Muscle of arm (tissue), 12 donors: ENCODE results near the gene TMEM190. TPM values are rescaled to one million over a fixed set of nuclear protein-coding genes. Genes with fewer than 3 reads are reported as not detected.

Experiments
- DNase-seq: peaks from one replicate; pipeline ENCODE4 v3.0.0-alpha.2; 2013
- polyA plus RNA-seq, 12 donors: library from polyadenylated mRNA; unstranded; fragments of 120-200 nt; gene quantifications; one replicate each; pipeline ENCODE4 v1.2.1, GENCODE V29; 2013; ENCODE audit not compliant: insufficient read length in 12 of 12

TMEM190 gene
- polyA plus RNA-seq, 12 donors: 0.58 TPM; not detected in 11

DNA sequence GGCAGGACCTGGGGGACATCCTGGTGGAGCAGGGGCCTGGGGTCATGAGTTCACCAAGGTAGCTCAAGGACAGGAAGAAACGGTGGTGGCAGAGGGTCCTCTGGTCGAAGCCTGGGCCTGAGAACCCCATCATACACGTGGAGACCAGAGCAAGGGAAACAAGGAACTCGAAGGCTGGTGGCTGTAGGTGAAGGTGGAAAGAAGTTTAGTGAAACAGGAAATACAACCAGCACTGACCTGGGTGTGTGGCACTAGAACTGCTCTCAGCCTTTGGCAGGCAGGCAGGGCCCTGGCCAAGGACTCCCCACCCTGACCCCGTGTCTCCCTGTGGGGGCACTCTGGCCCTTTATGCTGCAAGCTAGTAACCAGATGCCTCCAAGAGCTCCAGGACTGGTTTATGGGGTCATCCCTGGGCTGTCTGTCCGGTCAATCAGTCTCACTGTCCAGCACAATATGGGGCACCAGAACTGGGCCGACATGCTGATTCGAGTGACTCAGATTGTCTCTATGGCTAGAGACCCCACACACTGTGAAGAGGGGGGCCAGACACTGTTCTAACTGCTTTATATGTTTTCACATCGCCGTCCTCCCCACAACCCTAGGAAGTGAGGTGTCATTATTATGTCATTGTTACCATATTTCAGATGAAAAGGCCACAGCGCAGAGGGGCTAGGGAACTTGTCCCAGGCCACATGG is 25.9 kb upstream of the TMEM190 start:
- DNase-seq: no peak

DNA sequence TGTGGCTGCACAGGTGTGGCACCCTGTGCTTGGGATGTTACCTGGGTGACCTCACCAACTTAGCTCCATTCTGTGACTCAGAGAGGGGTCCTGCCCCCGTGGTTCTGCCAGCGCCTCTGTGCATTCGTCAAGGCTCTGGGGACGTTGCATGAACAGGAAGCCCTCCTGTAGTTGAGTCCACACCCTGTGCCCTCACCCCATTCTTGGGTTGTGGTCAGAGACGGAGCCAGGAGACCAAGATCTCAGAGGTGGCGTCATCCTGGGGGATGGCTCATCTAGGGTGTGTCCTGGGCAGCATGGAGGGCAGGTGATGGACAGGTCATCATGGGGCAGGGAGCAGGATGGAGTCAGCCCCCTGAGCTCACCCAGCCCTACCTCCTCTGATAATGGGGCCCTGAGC is 24.6 kb upstream of the TMEM190 start:
- no peak for DNase-seq

DNA sequence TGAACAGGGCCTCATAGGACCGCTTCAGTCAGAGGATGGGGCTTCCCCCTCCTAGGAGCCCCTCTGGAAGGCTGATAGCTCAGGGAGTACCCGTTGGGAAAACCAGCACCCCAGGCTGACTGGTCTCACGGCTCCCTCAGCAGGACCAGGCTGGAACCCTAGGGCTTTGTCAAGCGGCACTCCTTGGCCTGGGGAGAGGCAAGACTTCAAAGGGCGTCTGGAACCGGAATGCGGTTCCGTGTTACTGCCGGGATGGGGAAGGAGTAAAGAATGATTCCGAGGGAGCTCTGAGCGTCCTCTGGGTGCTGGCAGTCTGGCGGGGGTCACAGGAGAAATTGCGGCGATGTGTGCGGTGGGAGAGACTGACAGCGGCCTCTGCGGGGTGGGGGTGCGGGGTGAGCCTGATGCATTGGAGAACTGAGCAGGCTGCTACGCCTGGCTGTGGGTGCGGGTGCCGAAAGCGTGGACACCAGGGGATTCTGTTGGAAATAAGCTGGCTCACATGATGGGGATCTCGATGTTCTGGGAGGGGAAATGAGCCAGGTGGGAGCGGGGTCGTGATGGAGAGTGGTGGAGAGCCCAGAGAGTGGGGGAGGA is 24.0 kb upstream of the TMEM190 start:
- DNase-seq: no peak

DNA sequence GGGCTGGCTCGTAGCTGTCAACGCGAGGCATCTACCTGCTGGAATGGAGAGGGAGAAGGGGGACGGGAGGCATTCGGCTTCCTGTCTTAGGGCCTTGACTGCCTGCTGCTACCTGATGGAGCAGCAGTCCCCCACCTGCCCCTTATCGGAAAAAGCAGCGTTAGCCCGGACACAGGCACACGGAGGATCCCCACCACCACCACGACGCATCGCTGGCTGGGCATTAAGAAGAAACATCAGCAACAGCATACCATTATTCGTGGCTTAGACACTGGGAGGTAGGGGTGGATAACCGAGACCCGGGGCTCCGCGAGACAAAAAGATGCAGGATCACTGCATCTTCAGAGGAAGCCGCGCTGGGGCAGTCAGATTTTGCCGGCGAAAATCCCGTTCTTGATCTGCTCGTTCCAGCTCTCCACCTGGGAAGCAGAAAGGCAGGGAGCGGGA is 23.2 kb upstream of the TMEM190 start:
- DNase-seq: no peak

DNA sequence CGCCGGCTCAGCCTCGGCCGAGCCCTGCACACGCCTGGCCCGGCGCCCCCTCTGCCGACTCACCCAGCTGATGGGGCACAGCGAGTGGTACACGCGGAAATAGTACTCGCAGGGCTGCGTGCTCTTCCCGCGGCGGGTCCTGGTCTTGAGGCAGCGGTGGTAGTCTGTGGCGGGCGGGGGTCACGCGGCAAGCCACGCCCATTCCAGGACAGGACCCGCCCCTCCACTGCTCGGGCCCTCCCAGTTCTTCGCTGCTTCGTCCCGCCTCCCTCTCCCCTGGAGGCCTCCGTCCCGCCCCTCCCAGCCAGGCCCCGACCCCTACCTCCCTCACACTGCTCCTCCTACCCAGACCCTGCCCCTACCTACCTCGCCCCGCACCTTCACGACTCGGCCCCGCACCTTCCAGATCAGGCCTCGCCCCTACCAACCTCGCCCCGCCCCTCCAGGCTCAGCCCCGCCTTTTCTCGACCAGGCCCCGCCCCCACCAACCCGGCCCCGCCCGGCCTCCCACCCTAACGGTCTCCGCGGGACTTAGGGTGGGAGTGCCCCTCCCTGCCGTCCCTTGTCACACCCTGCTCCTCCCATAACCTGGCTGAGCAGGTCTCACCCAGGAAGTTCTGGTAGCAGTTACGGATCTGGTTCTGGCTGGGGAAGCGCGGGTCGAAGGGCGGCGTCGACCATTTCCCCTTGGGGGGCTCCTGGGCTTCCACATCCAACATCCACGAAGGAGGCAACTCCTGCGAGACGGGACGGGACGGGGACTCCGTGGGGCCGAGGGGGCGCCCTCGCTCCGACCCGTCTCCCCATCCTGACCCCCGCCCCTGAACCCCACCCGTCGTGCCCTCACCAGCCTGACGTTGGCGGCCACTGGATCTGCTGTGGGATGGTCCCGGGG is 22.6 kb upstream of the TMEM190 start:
- DNase-seq: no peak

DNA sequence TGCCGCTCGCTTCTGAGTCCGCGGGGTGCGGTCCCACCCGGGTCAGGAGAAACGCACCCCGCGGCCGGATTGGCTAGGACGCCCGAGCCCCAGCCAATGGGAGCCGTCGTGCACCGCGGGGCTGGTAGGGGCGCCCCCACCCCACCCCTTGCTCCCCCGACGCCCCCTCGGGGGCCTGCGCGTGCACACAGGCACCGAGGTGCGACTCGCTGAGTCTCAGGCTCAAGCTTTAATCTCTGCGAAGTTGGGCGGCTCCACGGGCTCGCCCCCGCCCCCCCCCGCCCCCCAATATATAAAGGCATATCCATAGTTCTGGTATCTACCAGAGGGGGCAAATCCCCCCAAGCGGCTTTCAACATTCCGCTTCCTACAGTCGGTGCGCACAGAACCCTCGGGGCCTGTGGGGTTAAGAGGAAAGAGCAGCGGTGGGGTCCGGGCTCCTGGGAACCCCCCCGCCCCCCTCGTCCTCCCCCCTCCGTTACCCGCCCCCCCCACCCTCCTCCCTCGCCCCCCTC is 21.9 kb upstream of the TMEM190 start, which contains the start of gene COX6B2:
Gene COX6B2, minus strand, starts transcription at position 22 of the 515 bp plus-strand sequence. CDS start 198 bp downstream, outside the sequence.
- no peak for DNase-seq

DNA sequence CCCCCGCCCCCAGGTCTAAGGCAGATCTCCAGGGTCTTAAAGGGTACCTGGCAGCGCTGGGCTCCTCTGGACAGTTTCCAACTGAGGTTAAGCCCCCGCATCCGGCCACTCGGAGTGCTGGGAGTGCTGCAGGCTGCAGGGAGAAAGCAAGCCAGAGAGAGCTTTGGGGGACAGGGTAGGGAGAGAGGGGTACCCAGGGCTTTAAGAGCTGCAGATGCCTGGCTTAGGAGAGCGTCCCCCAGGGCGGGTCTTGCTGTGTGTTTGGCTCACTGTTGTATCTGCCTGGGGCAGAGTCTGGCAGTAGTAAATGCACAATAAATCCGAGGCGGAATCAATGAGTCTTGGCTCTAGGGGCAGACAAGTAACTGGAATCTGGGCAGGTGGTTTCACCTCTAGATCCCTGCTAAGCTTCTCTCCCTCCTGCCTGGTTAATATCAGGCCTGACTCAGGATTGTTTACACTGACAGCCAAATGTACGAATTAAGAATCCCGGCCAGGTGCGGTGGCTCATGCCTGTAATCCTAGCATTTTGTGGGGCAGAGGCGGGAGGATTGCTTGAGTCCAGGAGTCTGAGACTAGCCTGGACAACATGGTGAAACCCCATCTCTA is 21.3 kb upstream of the TMEM190 start:
- DNase-seq: no peak

DNA sequence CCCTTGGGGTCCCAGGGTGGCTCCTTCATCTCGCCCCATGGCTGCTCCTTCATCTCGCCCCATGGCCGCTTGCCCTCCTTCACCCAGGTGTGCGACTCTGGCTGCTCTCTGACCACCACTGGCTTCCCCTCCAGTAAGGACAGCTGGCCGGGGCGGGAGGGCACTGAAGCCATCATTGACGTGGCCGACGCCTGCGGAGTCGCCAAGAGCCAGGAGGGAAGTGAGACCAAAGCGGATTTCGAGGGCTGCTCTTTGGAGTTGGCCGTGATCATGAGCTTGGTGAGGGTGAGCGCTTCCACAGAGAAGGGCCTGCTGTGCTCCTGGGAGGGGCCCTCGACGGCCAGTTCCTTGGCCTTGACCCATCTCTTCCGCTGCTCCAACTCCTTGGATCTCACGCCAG is 18.1 kb upstream of the TMEM190 start:
- no peak for DNase-seq

DNA sequence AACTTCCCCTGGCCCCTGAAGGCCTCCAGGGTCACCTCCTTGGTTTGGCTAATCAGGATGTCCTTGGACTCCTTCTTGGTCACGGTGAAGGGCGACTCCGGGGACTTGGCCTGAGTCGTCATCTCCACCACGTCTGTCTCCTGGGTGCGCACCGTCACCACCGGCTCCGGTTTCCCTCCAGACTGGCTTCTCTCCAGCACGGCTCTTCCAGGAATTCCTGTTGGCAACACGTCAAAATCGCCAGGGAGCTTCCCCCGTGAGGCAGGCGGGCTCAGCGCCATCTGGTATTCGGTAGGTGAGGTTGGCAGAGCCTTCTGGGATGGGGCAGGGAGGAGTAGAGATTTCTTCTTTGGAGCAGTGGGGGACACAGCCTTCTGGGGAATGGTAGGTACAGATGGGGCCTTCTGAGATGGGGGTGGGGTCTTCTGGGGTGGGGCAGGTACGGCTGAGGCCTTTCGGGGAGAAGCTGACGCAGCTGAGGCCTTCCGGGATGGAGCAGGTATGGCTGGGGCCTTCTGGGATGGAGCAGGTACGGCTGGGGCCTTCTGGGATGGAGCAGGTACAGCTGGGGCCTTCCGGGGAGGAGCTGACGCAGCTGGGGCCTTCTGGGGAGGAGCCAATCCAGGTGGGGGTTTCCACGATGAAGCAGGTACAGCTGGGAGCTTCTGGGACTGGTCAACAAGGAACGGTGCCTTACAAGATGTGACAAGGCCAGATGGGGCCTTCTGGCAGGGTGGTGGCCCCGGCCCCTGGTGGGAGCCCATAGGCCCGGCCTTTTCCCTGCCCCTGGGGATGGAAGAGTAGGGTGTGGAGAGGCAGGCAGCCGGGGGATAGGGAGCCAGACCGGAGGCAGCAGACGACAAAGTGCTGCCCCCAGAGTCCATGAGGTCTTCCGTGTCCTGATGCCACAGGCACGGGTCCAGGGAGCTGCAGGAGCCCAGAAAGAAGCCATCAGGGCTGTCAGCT is 17.4 kb upstream of the TMEM190 start:
- DNase-seq: no peak

DNA sequence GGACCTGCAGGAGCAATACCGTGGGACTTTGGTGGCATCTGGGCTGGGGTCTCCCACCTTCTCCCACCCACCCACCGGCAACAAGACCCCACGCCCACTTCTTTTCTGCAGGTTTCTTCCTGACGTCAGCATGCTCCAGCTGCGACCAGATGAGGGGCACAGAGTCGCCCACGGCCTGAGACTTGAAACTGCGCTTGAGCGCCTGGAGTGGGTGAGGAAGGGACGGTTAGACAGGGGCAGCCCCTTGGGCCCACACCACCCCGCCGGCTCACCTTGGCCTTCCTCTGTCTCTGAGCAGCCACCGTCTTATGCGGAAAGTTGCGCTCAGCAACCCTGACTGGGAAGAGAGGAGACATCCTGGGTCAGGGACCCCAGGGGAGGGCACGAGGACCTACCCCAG is 15.7 kb upstream of the TMEM190 start:
- no peak for DNase-seq

DNA sequence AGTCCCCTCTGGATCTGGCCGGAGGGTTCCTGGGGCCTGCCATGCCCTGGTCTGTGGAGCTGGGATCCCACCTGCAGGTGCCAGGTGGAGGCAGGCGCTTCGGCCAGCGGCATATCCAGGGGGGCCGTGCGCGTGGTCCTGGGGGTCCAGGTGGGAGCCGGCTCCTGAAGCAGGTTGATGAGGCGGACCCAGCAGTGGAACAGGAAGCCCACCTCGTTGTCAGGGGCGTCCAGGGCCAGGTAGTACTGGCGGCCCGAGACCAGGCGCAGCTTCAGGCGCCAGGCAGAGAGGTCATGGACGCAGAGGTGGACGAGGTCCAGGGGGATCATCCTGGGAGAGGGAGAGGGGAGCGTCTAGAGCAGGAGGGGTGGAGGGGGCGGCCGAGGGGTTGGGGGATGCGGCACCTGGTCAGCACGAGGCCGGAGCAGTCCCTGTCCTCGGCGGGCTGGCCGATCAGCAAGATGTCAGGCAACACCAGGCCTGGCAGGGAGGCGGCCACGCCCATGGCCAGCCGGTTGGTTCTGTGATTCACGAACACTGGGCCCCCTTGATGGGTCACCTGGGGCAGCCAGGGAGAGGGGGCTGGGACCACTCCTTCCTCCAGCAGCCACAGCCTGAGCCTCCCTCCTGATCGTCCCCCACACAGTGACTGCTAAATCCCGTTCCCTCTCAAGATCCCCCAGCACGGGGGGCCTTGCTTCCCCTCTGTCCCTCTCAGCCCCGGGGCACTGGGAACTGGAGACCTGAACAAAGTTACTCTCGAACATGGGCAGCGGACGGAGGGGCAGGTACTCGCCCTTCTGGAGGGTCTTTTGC is 14.2 kb upstream of the TMEM190 start:
- DNase-seq: no peak

DNA sequence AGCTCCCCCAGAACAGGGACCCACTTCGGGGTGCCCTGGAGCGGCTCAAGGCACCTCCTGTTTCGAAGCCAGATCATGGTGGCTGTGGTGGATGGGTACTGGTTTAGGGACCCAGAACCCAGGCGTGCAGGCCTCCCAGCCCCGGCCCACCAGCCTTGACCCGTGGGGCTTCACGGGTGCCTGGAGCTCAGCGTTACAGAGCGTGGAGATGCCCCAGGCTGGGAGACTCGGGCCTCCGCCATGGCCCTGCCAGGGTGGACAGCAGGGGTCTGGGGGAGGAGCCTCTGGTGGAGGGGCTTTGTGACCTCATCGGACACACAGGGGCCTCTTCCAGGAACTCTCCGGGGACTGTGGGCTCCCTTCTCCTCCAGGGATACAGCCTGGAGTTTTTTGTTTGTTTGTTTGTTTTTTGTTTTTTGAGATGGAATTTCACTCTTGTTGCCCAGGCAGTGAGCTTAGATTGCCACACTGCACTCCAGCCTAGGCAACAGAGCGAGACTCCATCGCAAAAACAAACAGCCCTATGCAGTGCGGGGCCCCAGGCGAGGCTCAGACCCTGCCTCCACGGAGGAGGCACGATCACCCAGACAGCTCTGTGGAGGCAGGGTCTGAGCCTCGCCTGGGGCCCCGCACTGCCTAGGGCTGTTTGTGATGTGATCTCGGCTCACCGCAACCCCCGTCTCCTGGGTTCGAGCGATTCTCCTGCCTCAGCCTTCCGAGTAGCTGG is 13.5 kb upstream of the TMEM190 start, which contains the start of gene GARIN5B:
Gene GARIN5B, minus strand, starts transcription at position 271 of the 727 bp plus-strand sequence. Its CDS starts 194 bp downstream, at position 77.
- DNase-seq: no peak

DNA sequence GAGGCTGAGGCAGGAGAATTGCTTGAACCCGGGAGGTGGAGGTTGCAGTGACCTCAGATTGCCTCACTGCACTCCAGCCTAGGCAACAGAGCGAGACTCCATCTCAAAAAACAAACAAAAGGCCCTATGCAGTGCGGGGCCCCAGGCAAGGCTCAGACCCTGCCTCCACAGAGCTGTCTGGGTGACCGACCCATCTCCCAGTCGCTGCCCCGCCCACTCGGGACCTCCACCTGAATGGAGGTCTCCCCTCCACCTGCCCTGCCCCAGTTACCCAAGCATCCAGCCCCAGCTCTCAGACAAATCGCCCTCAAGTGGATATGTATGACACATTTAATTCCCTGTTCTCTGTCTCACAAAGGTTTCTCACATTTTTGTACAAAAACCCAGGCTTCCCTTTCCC is 11.4 kb upstream of the TMEM190 start:
- DNase-seq: no peak

DNA sequence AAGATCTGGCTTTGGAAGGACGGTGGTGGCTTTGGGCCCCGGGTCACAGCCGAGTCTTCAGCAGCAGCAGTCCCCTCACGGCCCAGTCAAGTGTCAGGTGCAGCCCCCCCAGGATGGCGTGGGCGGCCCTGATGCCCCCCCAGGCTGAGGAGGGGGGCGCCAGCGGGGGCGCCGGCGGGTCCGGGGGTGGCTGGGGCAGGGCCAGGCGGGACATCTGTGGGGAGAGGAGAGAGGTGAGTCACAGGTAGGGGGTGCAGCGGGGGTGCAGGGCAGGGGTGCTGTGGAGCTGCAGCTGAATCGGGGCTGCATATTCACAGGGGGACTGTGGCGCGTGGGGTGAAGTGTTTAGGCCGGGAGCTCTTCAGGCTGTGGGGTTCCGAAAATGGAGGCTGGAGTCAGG is 10.7 kb upstream of the TMEM190 start:
- no peak for DNase-seq

DNA sequence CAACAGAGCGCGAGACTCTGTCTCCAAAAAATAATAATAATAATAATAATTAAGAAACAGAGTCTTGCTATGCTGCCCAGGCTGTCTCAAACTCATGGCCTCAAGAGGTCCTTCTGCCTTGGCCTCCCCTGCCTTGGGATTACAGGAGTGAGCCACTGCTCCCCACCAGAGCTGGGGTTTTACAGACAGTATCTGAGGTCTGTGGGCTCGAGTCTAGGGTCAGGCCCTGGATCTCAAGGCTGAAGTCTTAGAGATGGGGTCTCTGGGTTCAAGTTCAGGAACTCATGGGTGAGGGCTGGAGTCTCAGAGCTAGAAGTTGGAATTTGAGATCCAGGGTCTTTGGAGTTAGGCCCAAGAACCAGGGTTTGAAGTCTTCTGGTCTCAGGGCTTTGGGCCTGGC is 9.8 kb upstream of the TMEM190 start:
- DNase-seq: no peak

DNA sequence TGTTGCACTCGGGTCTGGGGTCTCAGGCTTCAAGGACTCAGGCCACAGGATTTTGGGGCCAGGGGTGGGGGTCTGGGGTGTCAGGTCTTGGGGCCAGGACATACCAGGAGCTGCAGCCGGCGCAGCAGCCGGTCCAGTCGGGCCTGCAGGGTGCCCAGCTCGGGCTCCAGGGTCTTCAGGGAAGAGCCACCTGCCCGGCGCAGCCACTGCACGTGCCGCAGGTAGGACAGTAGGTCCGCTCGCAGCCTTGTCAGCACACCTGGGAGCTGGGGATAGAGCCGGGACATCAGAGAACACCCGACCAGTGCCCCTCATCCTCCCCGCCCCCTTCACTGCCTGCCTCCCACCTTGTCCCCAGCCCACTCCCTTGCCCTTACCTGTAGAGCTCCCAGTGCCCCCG is 8.5 kb upstream of the TMEM190 start:
- no peak for DNase-seq

DNA sequence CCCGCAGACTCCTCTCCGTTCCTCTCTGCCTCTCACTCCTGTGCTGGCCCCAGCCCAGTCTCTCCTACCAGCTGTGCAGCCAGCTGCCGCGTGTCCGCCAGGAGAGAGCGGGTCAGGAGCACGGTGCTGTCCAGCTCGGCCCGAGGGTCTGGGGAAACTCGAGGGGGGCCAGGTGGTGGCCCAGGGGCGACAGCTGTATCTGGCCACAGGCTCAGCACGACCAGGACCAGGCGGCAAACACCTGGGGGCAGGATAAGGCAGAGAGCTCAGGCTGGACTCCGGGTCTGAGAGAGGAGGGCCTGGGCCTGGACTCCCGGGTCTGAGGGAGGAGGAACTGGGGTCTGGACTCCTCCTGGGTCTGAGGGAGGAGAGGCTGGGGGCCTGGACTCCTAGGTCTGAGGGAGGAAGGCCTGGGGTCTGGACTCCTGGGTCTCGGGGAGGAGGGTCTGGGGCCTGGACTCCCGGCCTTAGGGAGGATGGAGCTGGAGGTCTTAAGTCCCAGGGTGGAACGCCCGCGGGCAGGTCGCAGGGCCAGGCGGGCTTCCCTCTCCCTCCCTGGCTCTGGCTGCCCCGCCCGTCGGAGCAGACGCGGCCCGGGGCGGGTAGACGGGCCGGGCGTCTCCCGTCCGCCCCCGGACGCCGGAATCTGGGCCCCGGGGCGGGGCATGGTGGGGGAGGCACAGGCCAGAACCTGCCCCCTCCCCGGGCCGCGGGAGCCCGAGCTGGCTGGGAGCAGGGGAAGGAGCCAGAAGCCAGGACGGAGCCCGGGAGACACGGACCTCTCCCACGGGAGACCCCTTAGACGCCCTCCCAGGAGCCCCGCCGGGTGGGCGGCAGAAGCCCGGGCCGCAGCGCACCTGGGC is 7.7 kb upstream of the TMEM190 start:
- no peak for DNase-seq
